Measurements from ENCODE around the gene INPP5A.

GRCh38 chr10:132774181-132774901 is 236.8 kb downstream of the INPP5A start:
- no peak for TF ChIP-seq EZH2 (optimal IDR thresholded peaks at IDR 0.05; ENCODE audit: low read depth, low read length)
- no peak for TF ChIP-seq CTCF (IDR thresholded peaks at IDR 0.05; ENCODE audit: low read length)
- TF ChIP-seq EZH2phosphoT487 (IDR thresholded peaks at IDR 0.05; ENCODE audit: low read length): no peak
